NCI-H2107 treated with DMSO at 0.1 percent for 48 hours (cell line): ENCODE results near the gene DLGAP1.

Experiments
- DNase-seq: peaks from one replicate; lab custom pipeline; 2025; ENCODE audit not compliant: unreplicated experiment; lab: John Stamatoyannopoulos, UW

DLGAP1 gene

GRCh38 chr18:3578621-3579020 is 876.5 kb downstream of the DLGAP1 start:
- no peak for DNase-seq

DNA sequence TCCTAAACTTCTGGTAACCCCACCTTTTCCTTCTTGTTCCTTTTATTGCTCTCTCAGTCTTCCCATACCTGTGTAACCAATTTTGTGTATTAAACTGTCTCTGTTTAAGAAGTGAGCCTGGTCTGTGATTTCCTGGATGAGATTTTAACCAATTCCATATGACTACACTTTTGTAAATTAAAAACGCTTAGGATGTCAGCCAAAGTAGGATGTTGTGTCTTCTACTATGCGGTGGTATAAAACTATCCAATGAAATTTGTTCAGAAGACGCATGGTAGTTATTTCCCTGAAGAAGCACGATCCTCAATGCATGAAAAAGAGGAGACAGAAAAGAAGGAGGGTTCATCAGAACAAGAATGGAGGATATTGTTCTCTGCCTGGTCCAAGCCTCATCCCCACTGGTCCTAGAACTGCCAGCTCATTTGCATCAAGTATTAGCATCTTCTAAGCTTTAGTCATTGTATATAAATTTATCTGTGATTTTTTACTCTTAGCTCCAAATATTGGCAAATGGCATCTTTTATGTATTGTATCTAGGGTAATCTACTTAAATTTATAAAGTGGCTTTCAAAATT is 877.7 kb downstream of the DLGAP1 start:
- DNase-seq, result no peak

DNA sequence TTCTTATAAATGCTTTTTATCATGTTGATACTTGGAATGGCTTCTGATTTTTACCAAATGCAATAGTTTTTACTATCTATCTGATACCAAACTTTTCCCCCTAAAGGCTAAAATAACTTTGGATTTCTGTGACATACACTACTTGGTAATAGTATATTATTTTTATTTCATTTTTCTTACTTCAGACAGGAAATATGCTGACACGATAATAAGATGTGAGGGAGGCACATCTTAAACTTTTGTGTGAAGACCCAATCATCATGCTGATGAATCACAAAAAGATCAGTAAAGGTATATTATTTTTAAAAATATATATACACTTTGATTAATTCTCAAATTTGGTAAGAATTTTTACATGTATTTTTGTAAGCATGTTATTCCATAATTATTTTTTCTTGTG is 882.3 kb downstream of the DLGAP1 start:
- DNase-seq, result no peak

DNA sequence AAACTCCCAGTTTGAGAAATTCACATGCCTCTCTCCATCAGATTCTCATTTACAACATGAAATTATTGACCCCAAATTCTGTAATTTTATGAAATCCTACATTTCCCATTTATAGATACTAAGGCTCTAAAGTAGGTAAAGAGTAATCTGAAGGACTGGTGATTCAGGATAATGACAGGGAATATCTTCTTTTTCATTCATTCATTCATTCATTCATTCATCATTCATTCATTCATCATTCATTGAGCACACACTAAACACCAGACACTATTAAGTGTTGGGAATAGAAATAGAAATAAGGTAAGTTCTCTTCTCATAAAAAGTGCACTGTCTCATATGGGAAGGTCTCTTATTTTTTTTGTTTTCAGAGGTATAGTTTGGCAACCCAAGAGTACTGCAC is 888.3 kb downstream of the DLGAP1 start:
- no peak for DNase-seq

DNA sequence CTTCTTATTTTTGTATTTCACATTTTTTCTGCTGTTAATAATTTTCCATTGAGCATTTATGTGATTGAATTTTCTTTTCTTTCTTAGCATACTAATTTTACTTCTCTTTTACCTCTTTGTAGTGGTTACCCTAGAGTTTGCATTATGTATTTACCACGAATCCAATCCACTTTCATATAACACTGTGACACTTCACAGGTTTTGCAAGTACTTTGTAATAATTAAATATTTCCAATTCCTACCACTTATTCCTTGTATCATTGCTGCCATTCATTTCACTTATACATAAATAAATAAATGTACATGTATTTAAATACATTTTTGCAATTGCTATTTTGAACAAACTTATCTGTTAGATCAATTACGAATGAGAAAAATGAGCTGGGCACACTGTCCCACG is 894.4 kb downstream of the DLGAP1 start:
- DNase-seq, result no peak

- no peak for DNase-seq
Measured at GRCh38 chr18:3554811-3555427, 900.2 kb downstream of the DLGAP1 start.

- DNase-seq, result no peak
Measured at GRCh38 chr18:3554091-3554601, 901.0 kb downstream of the DLGAP1 start.

- no peak for DNase-seq
Measured at GRCh38 chr18:3552305-3552704, 902.8 kb downstream of the DLGAP1 start.

GRCh38 chr18:3547891-3548615 is 907.1 kb downstream of the DLGAP1 start:
- DNase-seq, result no peak

- no peak for DNase-seq
Measured at GRCh38 chr18:3546106-3546505, 909.0 kb downstream of the DLGAP1 start.

GRCh38 chr18:3544537-3544936 is 910.6 kb downstream of the DLGAP1 start:
- no peak for DNase-seq

DNA sequence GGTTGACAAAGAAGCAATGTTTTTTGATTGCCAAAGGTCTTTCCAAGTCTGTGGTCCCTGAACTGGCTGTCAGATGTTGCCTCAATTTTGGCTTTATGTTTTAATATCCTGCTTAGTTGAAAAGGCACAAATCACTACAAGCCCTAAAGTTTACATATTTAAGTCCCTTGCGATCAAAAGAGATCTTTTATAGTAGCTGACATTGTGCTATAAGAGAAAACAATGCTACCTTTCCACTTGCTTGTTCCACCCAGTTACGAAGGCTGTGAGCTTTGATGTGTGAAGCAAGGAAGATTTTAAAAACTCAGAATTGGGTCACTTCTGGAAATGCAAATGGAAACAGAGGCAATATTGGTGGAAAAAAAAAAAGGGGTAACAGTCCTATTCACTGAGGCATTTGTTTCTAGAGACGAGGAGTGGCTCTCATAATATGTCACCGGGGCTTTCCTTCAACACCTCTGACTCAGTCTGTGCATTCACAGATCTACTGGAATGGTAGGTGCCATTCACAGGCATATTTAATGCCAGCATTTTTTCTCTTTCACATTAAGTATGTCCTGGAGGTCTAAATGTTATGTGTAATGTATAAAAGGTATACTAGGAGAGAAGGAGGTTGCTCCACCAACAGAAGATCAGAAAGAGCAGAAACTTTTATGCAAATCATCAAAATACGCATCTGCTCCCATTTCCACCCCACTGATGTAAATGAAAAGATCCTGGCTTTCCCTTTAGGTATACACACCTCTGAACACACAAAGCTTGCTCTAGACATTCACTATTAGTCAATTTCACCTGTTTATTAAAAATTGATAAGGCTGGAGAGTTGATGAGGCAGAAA is 913.3 kb downstream of the DLGAP1 start:
- DNase-seq, result no peak

- no peak for DNase-seq
Measured at GRCh38 chr18:3540805-3541548, 914.1 kb downstream of the DLGAP1 start.

DNA sequence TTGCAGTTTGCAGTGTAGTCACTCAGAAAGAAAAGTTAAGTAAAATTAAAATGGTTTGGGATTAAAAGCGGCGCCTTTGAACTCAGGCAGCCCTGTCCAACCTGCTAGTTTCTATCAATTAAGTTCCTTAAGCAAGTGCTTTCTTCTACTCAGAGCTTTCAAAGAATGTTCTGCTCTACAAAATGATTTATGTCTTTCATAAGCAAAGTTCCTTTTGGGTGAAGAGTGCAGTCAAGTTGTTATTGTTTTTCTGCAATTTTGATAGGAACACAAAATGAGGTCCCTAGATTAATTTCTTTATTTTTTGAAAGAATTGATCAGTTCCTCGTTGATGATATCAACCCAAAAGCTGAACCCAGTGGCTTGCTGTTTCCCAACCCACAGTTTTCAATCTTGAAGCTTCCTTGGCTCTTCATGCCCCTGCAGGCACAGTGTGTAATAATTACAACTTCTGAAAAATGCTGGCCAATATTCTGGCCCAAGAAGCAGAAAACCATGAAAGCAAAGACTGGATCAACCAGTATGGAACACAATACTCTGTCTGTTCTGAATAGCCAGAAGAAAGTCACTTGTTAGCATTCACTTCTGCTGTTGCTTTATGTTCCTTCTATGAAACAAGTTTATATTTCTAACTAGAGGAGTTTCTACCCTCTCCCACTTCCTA is 916.0 kb downstream of the DLGAP1 start:
- DNase-seq, result no peak

DNA sequence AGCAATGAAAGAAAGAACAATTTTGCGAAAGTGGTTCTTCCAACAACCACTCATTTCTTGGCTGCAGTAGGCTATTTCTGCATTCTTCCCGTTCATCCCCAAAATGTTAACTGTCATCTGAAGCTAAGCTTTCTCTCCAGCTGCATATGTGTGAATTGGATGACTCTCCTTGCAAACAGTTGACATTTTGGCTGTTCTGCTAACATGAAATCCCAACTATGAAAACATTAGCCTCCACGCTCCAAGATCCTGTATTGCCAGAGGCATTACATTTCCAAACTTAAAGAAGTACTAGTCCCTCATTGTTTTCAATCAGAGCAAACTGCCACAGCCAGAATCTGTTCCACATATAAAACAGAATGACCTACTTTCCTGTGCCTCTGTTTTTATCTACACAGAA is 916.7 kb downstream of the DLGAP1 start:
- no peak for DNase-seq

DNA sequence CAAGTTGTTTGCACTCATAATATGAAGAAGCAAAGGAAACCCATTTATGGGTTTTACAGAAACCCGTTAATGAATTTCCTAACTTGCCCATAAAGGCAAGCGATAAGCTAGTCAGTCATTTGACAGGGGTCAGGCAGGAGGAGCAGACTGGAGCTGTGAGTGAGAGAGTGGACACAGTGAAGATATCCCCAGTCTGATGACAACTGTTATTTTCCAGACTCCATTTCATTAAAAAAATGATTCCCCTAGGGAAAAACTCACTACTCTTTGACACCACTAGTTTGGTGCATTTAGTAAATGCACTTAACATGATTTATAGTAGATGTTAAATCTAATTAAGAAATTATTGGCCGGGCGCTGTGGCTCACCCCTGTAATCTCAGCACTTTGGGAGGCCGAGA is 924.3 kb downstream of the DLGAP1 start:
- no peak for DNase-seq

GRCh38 chr18:3529601-3530000 is 925.5 kb downstream of the DLGAP1 start:
- peak; percentile 32 for DNase-seq

- DNase-seq, result no peak
Measured at GRCh38 chr18:3529077-3529476, 926.0 kb downstream of the DLGAP1 start.

DNA sequence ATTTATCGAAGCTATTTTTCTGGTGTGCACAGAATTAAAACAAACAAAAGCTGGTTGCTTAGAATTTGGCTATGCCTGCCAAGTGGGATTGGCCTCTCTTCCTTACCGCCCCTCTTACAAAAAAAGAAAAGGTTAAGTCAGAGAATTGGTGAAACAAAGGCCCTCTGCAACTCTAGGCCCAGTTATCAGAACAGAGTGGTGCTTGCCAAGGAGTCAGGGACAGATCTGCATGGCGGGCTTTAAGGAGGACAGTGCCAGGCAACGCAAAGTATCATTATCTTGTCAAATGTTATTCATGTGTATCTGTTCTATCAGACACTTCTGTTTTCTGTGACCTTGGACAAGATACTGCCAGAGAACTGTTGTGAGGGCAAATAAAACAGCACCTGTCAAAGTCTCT is 926.9 kb downstream of the DLGAP1 start:
- DNase-seq, result no peak
